T-helper 2 cell (primary cell): Measurements from ENCODE around the gene CEACAM3.
A peak's percentile ranks its signal among the peaks of the same experiment; 100 is the strongest.
"Not testable (repeated sequence)": the region's sequence is repeated elsewhere in the genome, so short reads cannot be mapped to it uniquely, and the experiment has no call there.

Source experiments
- DNase-seq, 5 experiments: peaks; one replicate each; pipeline versions ENCODE4 v3.0.0 to v3.0.0-alpha.2; 2012 to 2022
- total RNA-seq, 2 donors: gene quantifications; one replicate each; lab custom pipeline; 2026; lab: John Stamatoyannopoulos, UW

The CEACAM3 gene
- total RNA-seq: 0 reads per million in 2 donors

DNA sequence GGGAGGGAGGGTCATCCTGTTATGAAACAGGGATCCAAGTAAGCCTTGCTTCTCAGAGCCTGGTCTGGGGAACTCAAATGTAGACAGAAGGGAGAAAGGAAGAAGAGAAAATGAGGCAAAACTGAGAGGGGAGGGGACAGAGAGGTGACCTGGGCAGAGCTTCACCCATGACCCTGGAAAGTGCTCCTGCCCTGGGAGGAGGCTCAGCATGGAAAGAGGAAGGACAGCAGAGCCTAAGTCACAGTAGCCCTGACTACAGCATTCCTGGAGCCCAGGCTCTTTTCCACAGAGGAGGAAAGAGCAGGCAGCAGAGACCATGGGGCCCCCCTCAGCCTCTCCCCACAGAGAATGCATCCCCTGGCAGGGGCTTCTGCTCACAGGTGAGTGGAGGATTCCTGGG lies at the start of gene CEACAM3:
TSS of gene CEACAM3 (plus strand) at position 226 of the 400 bp plus-strand sequence. CDS start at position 317, 91 bp downstream.
- DNase-seq: no peak

- peak in 3 of 5 experiments; percentile 9 to 47 (median 15) for DNase-seq
These were observed 49.7 kb upstream of the CEACAM3 start for GRCh38 chr19:41746593-41747227.

GRCh38 chr19:41748012-41748411 lies 48.4 kb upstream of the CEACAM3 start:
- DNase-seq: no peak

DNA sequence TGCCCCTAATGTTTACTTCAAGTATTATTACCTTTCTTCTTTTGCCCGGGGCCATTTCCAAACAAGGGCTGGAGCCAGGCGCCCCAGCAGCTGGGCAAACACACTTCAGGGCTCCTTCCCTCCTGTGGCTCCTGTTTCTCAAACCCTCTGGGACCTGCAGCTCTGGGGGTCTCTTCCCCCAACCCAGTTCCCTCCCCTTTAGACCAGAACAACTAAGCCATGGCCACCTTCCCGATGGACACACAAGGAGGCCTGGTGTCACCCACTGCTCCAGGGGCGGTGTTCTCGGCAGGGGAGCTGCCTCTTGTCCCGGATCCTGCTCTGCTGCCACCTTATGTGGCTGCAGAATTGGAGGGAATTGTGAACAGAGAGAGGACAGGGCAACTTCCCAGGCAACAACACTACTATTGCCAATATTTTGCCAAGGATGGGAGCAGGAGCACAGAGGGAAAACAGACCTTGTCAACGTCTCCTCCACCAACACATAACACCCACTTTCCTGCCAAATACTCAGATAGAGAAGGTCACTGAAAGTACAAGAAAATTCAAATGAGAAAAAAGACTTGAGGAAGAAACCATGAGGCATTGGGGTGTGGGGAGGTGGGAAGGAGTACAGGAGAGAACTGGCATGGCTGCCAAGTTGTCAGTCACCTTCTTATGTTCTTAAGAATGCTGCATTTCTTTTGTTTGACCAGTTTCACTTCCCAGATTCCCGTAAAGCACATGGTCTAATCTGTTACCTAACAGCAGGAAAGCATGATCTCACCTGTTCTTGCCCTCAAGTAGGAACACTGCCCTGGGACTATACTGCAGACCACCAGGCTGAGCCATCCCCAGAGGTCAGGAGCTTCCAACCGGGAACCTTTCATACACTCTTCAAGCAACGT lies 45.9 kb upstream of the CEACAM3 start:
- DNase-seq: not testable (repeated sequence)

DNA sequence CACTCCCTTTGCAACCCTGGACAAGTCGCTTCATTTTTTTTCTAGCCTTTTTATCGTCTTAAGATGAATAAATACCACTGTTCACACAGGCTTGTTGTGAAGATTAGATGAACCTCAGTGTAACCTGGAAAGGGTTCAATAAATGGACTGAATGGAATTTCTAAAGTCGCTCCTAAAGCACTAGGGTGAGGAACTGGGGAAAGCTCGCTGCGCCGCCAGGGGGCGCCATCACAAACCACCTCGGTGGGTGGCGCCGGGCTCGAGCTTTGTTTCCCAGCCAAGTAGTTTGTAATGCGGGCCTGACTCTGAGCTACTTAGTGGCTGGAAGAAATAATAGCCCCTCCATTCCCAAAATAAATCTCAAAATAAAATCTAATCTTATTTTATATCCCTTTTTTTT lies 43.2 kb upstream of the CEACAM3 start:
- DNase-seq: peak; percentile 16 to 67 (median 59)

GRCh38 chr19:41753936-41754529 lies 42.4 kb upstream of the CEACAM3 start:
- peak in 4 of 5 experiments; percentile 20 to 59 (median 55) for DNase-seq

- DNase-seq: no peak
These were observed 41.0 kb upstream of the CEACAM3 start, which contains the start of gene CEACAM6 for GRCh38 chr19:41755328-41755913. TSS of gene CEACAM6 (plus strand) at chr19:41755530. CDS start at chr19:41755639, 109 bp downstream.

GRCh38 chr19:41758846-41759245 lies 37.5 kb upstream of the CEACAM3 start:
- DNase-seq: no peak

DNA sequence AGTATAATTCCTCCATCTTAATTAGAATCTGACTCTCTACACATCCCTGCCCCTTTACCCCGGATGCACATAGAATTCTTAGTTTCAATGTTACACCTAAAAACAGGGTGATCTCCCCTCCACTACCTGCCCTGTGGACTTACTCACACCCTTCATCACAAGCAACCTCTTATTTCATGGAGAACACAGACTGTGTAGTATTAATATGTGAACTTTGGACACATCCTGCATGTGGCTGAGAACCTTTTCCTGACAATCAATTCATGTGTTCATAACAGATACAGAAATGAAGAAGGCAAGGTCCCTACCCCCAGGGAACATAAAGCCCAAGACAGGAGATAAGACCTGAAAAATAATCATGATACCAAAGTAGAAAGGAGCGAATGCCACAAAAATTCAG lies 29.3 kb upstream of the CEACAM3 start:
- no peak for DNase-seq

DNA sequence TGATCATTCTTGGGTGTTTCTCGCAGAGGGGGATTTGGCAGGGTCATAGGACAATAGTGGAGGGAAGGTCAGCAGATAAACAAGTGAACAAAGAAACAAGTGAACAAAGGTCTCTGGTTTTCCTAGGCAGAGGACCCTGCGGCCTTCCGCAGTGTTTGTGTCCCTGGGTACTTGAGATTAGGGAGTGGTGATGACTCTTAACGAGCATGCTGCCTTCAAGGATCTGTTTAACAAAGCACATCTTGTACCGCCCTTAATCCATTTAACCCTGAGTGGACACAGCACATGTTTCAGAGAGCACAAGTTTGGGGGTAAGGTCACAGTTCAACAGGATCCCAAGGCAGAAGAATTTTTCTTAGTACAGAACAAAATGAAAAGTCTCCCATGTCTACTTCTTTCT lies 28.3 kb upstream of the CEACAM3 start:
- DNase-seq: not testable (repeated sequence)

DNA sequence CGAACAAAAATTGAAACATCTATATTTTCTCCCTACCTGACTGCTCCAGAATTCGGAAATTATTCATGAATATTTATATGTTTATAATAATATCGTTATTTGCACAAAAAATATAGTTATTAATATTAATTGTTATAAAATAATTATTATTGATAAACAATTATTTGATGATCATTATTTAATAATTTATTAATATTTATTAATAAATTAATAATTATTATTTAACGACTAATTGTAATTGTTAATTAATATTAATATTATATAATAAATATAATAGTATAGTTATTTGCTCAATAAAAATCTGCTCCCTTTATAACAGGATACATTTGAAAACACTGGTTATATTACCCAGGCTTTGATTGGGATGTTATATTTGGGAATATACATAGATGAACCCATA lies 26.8 kb upstream of the CEACAM3 start:
- no peak for DNase-seq

DNA sequence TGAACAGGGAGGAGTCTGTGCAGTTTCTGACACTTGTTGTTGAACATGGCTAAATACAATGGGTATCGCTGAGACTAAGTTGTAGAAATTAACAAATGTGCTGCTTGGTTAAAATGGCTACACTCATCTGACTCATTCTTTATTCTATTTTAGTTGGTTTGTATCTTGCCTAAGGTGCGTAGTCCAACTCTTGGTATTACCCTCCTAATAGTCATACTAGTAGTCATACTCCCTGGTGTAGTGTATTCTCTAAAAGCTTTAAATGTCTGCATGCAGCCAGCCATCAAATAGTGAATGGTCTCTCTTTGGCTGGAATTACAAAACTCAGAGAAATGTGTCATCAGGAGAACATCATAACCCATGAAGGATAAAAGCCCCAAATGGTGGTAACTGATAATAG lies 25.0 kb upstream of the CEACAM3 start:
- no peak for DNase-seq

DNA sequence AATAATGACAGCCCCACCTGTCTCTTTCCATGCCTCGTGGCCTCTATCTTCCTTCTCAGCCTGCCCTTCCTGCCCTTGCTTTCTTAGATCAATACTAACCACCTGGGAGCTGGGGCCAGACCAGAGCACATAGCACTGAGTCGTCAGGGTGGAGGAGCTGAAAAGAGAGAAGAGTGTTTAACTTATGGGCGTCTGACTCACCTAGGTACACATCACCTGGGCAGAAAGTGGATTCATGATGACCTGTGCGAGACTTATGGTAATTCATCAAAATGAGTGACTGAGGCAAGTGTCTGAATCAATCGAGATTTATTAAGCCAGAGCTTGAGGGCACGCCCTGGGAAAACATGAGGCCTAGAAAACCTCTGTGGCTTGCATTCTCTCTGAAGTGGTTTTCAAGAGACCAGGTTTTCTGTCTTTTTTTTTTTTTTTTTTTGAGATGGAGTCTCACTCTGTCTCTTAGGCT lies 21.8 kb upstream of the CEACAM3 start:
- DNase-seq: peak in 4 of 5 experiments; percentile 13 to 50 (median 37)

- no peak for DNase-seq
These were observed 19.7 kb upstream of the CEACAM3 start for GRCh38 chr19:41776700-41777099.

DNA sequence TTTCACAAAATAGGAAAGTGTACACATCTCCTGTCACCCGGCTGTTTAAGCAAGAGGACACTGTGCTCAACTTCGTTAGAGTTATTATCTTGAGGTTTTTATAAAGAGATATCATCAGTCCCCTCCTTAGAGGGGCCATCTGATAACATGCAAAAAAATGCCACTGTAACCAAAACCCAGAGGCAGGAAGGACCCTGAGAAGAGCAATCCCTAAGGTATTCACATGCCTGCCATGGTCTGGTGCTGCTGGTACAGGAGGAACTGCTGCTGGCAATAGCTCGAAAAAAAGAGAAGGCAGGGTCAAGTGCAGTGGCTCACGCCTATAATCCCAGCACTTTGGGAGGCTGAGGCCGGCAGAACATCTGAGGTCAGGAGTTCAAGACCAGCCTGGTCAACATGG lies 12.8 kb upstream of the CEACAM3 start:
- DNase-seq: no peak

- DNase-seq: no peak
These were observed 12.1 kb upstream of the CEACAM3 start for GRCh38 chr19:41784312-41784711.

GRCh38 chr19:41784743-41785142 lies 11.6 kb upstream of the CEACAM3 start:
- DNase-seq: peak in 1 of 5 experiments; percentile 12

GRCh38 chr19:41785653-41786052 lies 10.7 kb upstream of the CEACAM3 start:
- DNase-seq: peak; percentile 24 to 80 (median 48)

- DNase-seq: no peak
These were observed 9.3 kb upstream of the CEACAM3 start for GRCh38 chr19:41787055-41787454.

DNA sequence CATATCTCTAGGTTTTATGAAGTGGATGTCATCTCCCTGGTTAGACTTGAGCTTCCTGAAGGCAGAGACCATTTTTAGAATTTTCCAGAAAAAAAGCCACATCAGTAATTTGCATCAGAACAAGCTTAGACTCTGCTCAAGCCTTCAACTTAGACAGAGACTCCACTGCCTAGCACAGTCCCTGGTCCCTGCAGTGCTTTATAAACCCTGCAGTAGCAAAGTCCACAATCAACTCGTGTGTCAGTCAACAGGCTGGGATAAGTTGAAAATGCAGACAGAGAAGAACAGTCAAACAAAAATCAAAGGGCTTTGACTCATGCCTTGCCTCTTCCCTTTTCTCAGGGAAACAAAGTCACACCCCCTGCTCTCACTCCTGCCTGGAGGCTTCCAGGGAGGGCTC lies 7.9 kb upstream of the CEACAM3 start:
- DNase-seq: not testable (repeated sequence)

- DNase-seq: not testable (repeated sequence)
These were observed 7.3 kb upstream of the CEACAM3 start for GRCh38 chr19:41789053-41789452.
